Thoracic aorta endothelial cell (primary cell): ENCODE results near the gene PSMC3. TPM values are rescaled to one million over a fixed set of nuclear protein-coding genes. Genes with fewer than 3 reads are reported as not detected.

Experiments
- small RNA-seq: library from RNA; depleted of rRNA; stranded (forward); fragments of <200 nt; gene quantifications from one replicate; pipeline ENCODE3, GENCODE V24; 2012
- total RNA-seq: library from RNA; depleted of rRNA; stranded (reverse); fragments of >200 nt; gene quantifications from 2 replicates; pipeline ENCODE4 v1.2.3, GENCODE V29; 2012

PSMC3 gene
- total RNA-seq = 165 and 178 TPM in 2 replicates

GRCh38 chr11:47426062-47426956 lies at the start of gene PSMC3:
PSMC3 (minus strand) TSS chr11:47426439; CDS start chr11:47426279, 160 bp downstream.

GRCh38 chr11:47448566-47449427 lies 22.6 kb upstream of the PSMC3 start, which contains the start of gene RAPSN:
RAPSN (minus strand) TSS chr11:47449136; CDS start chr11:47448964, 172 bp downstream.

DNA sequence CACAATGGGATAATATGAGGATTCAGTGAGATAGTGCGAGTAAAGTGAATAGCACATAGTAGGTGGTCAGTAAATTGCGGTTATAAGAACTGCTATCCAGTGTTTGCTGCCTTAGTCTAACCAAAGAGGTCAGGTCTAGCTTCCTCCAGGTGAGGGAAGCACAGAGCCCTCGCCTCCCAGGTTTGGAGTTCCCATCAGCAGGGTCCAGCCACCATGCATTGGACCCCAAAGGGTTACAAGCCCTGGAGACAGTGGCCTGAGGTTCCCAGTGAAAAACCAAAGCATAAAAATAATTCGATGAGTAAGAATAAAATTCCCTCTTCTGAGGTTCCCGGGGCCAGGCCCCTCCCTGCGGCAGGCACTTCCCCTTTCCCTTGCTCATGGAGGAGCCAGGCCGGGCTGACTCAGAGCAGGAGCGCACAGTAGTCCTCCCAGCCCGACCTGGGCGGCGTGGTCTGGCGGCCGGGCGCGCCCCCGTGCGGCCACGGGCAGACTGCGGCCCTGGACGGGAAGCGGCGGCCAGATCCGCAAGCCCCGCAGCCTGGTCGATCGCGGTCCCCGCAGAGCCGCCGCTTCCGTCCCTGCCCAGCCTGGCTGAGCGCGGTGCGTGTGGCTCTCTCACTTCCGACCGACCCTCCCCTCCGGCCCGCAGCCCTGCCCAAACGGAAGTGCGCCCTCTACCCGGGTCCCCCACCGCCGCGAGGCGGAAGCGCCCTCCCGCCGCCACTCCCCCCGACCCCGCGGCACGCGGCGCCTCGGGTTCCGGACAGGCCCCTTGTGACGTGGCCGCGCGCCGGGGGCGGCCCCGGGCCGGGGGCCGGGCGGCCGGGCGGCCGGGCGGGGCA lies 18.3 kb downstream of the PSMC3 start, which contains the start of gene SLC39A13:
Gene SLC39A13 (plus strand): TSS at position 845 of the 845 bp plus-strand sequence. CDS start 1,505 bp downstream, outside the sequence.

DNA sequence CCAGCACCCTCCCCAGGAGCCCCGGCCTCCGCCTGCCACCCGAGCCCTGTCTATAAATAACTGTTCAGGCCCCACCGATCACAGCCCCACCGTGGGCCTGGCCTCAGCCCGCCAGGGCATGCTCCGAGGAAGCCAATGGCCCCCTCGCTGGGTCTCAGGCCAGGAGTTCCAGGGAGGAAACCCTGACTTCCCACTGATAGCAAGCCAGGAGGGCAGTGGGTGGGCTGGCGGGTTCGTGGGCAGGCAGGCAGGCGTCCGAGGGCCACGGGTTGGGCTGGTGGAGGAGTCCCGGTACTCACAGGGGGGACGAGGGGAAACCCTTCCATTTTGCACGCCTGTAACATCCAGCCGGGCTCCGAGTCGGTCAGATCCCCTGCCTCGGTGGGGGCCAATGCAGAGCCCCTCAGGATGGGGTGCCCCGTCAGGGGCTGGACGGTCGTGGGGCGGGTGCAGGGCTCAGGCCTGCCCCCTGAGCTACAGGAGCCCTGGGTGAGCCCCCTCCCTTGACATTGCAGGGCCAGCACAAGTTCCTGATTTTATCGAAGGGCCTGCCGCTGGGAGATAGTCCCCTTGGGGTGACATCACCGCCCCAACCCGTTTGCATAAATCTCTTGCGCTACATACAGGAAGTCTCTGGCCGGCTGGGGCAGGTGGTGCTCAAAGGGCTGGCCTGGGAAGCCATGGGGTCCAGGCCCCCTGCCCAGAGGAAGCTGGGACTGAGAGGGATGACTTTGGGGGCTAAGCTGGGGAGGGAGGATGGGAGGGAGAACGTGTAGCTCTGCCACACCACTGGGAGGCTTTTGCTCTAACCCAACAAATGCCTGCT lies 48.0 kb downstream of the PSMC3 start, which contains the start of gene SPI1:
Gene SPI1 (minus strand): TSS at position 538 of the 826 bp plus-strand sequence. CDS start 194 bp downstream, at position 344.

Small RNA genes lying within 50 kb of the gene (small RNA-seq; reads per million reads assigned to genes)
- gene MIR4487 = not detected

Other genes with a start within 250 kb of the PSMC3 start
- gene ARFGAP2, start 249.6 kb downstream of the PSMC3 start, total RNA-seq = 113 and 145 TPM in 2 replicates
- 13.0 and 14.6 TPM in 2 replicates for gene PACSIN3, start 240.0 kb downstream of the PSMC3 start, total RNA-seq
- 85.0 and 103 TPM in 2 replicates for gene DDB2, start 211.5 kb downstream of the PSMC3 start, total RNA-seq
- gene ACP2, start 177.6 kb downstream of the PSMC3 start, total RNA-seq = 23.5 and 27.3 TPM in 2 replicates
- gene NR1H3, start 168.4 kb downstream of the PSMC3 start, total RNA-seq = 2.8 and 3.2 TPM in 2 replicates
- 20.5 and 25.5 TPM in 2 replicates for gene MADD, start 156.3 kb downstream of the PSMC3 start, total RNA-seq
- gene MYBPC3, start 73.7 kb downstream of the PSMC3 start, total RNA-seq = not detected in 2 replicates
- not detected in 2 replicates for gene SPI1, start 47.9 kb downstream of the PSMC3 start, total RNA-seq
- 49.7 and 51.1 TPM in 2 replicates for gene SLC39A13, start 17.8 kb downstream of the PSMC3 start, total RNA-seq
- 0.07 and 0.13 TPM in 2 replicates for gene RAPSN, start 22.7 kb upstream of the PSMC3 start, total RNA-seq
- 145 and 147 TPM in 2 replicates for gene CELF1, start 126.7 kb upstream of the PSMC3 start, total RNA-seq
- 66.2 and 78.3 TPM in 2 replicates for gene PTPMT1, start 139.2 kb upstream of the PSMC3 start, total RNA-seq
- gene KBTBD4, start 152.5 kb upstream of the PSMC3 start, total RNA-seq = 21.4 and 27.5 TPM in 2 replicates
- gene NDUFS3, start 152.6 kb upstream of the PSMC3 start, total RNA-seq = 68.4 and 73.0 TPM in 2 replicates
- not detected in 2 replicates for gene FAM180B, start 160.2 kb upstream of the PSMC3 start, total RNA-seq
- gene C1QTNF4, start 168.0 kb upstream of the PSMC3 start, total RNA-seq = 0.27 and 0.43 TPM in 2 replicates
- gene MTCH2, start 216.1 kb upstream of the PSMC3 start, total RNA-seq = 114 and 118 TPM in 2 replicates